K562 (cell line): ENCODE results near the gene IKBKE. TPM values are rescaled to one million over a fixed set of nuclear protein-coding genes. Genes with fewer than 3 reads are reported as not detected.

ENCODE experiments used
- BACH1 ChIP-seq: fragments of 200-800 bp; sonication (Bioruptor generic); IDR thresholded peaks from 2 replicates; pipeline ENCODE4 v1.6.1; 2016; ENCODE audit warnings: missing genetic modification characterization, missing compliant biosample characterization
- CREB1 ChIP-seq, 2 experiments: sonication (generic) in 1 of 2; formaldehyde crosslinking in 1 of 2; IDR thresholded peaks; 2 replicates each; pipeline versions ENCODE4 v1.6.1 to v1.8.0; 2012 to 2022; ENCODE audit warnings: inconsistent platforms in 1 of 2, mild to moderate bottlenecking in 1 of 2, missing genetic modification reagents in 1 of 2, moderate library complexity in 1 of 2
- ELK1 ChIP-seq: sonication (generic); formaldehyde crosslinking; IDR thresholded peaks from 2 replicates; pipeline ENCODE4 v1.8.1; 2022; ENCODE audit warnings: missing genetic modification reagents
- GABPB1 ChIP-seq: sonication (generic); formaldehyde crosslinking; IDR thresholded peaks from 2 replicates; pipeline ENCODE4 v1.8.0; 2022; ENCODE audit warnings: mild to moderate bottlenecking, missing genetic modification reagents
- IRF9 ChIP-seq: fragments of 450-650 bp; IDR thresholded peaks from 2 replicates; pipeline ENCODE4 v1.6.1; 2016; ENCODE audit warnings: missing biosample characterization, missing genetic modification characterization
- MAFG ChIP-seq: fragments of 450-650 bp; conservative IDR thresholded peaks from 2 replicates; pipeline ENCODE4 v1.6.1; 2016; ENCODE audit warnings: missing genetic modification characterization, missing compliant biosample characterization
- NFE2 ChIP-seq: IDR thresholded peaks from 2 replicates; pipeline ENCODE4 v1.6.1; 2014; ENCODE audit warnings: antibody characterized with exemption, low read depth
- TAF1 ChIP-seq: IDR thresholded peaks from 2 replicates; pipeline ENCODE4 v1.6.1; 2011; ENCODE audit warnings: mild to moderate bottlenecking, low read length, moderate library complexity; ENCODE audit not compliant: insufficient read depth, control insufficient read depth, severe bottlenecking; ENCODE audit errors: extremely low read depth
- ZKSCAN8 ChIP-seq: fragments of 200-800 bp; sonication (Bioruptor generic); IDR thresholded peaks from 2 replicates; pipeline ENCODE4 v1.6.1; 2016; ENCODE audit warnings: missing genetic modification characterization, missing compliant biosample characterization
- ZNF217 ChIP-seq: sonication (generic); formaldehyde crosslinking; IDR thresholded peaks from 2 replicates; pipeline ENCODE4 v1.8.0; 2022; ENCODE audit warnings: mild to moderate bottlenecking, missing genetic modification reagents
- polyA plus RNA-seq, 8 experiments: library from polyadenylated mRNA; depleted of rRNA in 4 of 8; stranded (reverse) in 5 of 8; unstranded in 3 of 8; fragments of >200 nt; fragmentation: Nextera tagmentation in 2 of 8; fragmentation: Illumina TruSeq in 1 of 8; extraction: Ambion mirVana in 2 of 8; extraction: Trizol in 1 of 8; gene quantifications; 2 replicates each; pipeline versions ENCODE4 v1.2.1 to v1.2.3, GENCODE V29; 2011 to 2014; ENCODE audit warnings: inconsistent platforms in 1 of 8, missing spikeins in 1 of 8
- total RNA-seq, 7 experiments: library from RNA; depleted of rRNA in 6 of 7; stranded (reverse); fragments of >200 nt in 6 of 7; fragmentation: Illumina TruSeq in 2 of 7; extraction: Trizol in 2 of 7; gene quantifications; 2 replicates each; pipeline versions ENCODE4 v1.2.1 to v1.2.3, GENCODE V29; 2011 to 2021; ENCODE audit warnings: low replicate concordance in 1 of 7

Gene IKBKE
- total and polyA plus RNA-seq, 9 of the 15 experiments (the other 6 are each of a cell fraction or from before 2014, with no cell fraction given), result 2.3 to 9.0 (median 4.8) TPM

- TF ChIP-seq ELK1 (CRISPR knock-in tag) (no peak), ZKSCAN8 (CRISPR knock-in tag) (no peak), BACH1 (tag) (no peak), MAFG (tag) (no peak), IRF9 (tag) (no peak), NFE2 (no peak), CREB1 (IDR thresholded peaks at IDR 0.05) (no peak), CREB1 (CRISPR knock-in tag; IDR thresholded peaks at IDR 0.05) (no peak), ZNF217 (CRISPR knock-in tag) (no peak), TAF1 (no peak), GABPB1 (CRISPR knock-in tag) (no peak)
Measured at GRCh38 chr1:206430031-206430983, 40.0 kb upstream of the IKBKE start (continued).
